ENCODE data around the gene RRBP1.

The RRBP1 gene

DNA sequence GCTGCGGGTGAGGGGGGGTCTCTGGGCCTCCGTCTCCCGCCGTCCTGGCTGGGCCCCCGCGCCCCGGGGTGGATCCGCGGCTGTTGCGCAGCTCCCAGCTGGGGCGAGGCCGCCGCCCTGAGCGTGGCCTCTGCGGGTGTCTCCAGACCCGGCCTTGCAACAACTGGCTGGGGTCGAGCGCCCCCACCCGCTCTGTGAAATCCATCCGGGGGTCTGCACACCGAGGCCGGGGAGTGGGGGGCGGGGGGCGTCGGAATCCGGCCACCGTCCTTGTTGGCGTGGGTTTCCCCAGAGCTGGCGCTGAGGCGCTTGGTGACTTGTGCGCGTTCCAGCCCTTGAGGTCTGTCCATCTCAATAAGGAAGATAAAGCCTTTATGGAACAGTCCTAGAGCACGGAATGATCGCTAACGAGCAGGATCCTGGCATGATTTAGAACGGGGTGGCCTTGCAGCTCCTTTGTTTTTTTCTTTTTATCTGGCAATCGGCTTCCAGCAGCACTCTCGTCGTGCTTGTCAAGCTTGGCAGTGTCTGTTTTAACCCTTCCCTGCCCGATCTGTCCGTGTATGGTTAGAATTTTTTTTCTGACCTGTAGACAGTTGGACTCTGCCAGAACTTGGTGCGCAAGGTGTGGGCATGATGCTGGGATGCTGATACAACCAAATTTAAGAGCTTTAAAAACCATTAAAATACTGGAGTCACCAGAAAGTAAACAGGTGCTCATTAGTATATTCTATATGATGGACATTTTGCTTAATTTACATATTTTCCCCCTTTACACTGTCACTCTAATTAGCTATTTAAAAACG lies 111.5 kb downstream of the RRBP1 start:
- DNase-seq = peak; percentile 39

DNA sequence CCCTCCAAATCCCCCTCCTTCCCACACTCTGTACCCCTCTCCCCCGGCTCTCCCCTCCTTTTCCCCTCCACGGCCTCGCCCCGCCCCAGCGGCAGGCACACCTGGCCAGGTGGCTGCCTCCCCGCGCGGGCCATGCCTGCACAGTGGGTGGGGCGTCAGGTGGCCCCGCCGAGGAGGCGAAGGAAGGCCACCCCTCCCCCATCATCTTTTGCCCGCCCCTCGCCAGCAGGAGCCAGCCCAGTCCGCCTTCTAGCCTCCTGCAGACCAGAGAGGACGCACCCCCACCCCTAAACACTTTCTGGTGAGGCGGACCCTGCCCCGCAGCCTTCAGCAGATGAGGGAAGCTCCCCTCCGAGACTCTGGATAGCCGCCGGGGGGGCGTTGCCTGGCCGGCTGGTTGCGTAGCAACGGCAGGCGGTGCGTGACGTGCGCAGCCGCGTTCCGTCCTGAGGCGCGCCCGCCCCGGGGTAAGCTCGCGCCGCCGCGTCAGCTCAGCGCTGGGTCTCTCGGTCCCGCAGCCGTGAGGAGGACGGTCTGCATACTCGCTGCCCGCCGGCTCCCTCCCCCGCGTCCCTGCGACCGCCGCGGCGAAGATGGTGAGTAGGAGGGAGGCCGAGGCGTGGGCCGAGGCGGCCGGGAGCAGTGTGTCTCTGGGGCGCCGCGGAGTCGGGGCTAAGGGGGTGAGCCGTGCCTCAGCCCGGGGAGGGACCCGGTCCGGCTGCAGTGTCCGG lies 112.3 kb downstream of the RRBP1 start, which contains the start of gene DSTN:
Gene DSTN (plus strand): TSS at position 460 of the 731 bp plus-strand sequence. CDS start 134 bp downstream, at position 594.
- DNase-seq = peak; percentile 58

DNA sequence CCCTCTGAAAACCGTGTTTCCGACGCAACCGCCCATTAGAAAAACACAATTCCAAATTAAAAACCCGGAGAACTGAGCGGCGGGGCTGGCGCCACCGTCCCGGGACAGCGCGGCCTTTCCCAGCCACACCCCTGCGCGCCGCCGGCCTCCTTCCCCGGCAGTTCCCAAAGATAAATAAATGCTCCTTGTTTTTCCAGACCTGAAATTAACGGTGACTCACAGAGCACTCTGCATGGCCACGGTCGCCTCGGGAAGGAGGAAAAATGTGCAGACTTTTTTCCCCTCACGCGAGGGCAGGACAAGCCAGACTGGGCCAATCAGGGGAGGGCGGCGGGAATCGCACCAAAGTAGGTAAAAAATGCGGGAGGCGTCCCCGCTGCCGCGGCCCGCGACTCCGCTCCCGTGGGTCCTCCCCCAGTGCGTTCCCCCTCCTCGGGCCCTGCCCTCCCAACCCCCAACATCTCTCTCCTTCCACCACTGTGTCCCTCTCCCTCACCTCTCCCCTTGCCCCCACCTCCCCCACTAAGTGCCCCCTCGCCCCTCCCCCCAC lies 113.0 kb downstream of the RRBP1 start:
- DNase-seq = peak; percentile 26

DNA sequence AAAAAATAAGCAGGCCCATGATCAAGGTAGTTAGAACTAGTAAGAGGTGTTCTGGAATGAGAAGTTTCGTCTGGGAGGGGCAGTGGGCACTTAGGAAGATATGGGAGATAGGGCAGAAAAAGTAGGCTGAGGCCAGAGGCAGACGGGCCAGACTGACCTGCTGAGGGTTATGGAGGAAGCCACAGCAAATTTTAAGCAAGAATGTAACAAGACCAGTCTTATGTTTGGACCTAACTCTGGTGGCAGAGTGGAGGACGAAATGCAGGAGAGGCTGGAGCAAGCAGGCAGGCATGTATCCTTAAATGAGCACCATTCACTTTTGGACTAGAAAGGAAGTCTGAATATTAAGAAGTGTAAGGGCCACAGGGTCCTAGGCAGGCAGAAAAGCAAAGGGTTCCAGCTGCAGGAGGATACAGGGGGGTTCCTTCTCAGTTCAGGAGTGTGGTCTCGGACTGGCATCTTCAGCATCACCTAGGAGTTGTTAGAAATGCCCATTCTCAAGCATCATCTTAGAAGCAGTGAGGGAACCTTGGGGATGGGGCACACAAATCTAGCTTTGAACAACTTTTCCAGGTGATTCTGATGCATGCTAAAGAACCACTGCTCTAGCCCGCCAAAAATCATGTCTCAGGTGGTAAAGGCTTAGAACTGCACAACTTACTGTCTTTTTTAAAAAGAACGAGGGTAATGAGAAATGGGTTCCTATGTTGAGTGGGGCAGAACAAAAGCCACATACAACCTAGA lies 113.8 kb downstream of the RRBP1 start:
- DNase-seq = no peak

DNA sequence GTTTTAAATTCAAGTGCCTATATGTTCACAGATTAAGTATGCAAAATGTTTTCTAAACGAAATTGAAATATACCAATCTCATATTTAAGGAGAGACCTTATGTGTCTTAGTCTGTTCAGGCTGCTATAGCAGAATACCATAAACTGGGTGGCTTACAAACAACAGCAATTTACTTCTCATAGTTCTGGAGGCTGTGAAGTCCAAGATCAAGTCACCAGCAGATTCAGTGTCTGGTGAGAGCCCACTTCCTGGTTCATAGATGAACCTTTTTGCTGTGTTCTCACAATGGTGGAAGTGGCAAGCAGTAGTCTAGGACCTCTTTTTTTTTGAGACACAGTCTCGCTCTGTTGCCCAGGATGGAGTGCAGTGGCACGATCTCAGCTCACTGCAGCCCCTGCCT lies 115.7 kb downstream of the RRBP1 start:
- no peak for DNase-seq

DNA sequence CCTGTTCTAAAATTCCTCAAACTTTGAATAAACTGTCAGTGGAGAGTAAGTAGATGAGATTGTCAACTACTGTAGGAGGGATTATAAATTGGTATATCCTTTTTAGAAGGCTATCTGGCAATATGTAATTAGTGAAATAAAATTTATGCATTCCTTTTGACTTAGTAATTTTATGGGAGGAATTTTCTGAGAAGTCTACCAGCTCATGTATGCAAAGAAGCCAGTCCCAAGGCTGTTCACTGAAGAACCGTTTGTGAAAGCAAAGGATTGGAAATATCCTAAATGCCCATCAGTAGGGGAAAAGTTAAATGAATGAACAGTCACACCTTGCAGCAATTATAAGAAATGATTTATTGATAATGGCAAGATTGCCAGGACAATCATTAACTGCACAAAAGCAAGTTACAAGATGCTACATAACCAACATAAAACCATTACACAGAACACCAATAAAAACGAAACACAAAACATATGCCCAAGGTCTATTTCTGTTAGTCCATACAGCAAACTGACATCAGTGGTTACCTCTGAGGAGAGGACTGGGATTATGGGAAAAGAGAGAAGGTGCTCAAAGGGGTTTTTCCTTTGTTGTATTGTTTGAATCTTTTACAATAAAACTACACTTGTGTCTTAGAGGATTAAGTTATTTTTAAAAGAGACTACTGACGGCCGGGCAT lies 116.7 kb downstream of the RRBP1 start:
- DNase-seq = no peak

Measured in NCI-H2029 treated with DMSO at 0.1 percent for 48 hours (cell line).